HFFc6 (cell line): Measurements from ENCODE around the gene DICER1. TPM values are rescaled to one million over a fixed set of nuclear protein-coding genes. Genes with fewer than 3 reads are reported as not detected.

Source experiments
- DNase-seq: peaks from one replicate; pipeline ENCODE4 v3.0.0-alpha.2; 2018
- H3K27ac Mint-ChIP-seq: 2 replicates; pipeline ENCODE4 v1.8.0; 2020; ENCODE audit warnings: mild to moderate bottlenecking, mixed read lengths
- H3K27me3 Mint-ChIP-seq: 2 replicates; pipeline ENCODE4 v1.8.0; 2021; ENCODE audit warnings: mild to moderate bottlenecking, moderate library complexity, mixed read lengths; ENCODE audit not compliant: insufficient read depth
- H3K36me3 Mint-ChIP-seq: 2 replicates; pipeline ENCODE4 v1.8.0; 2021; ENCODE audit warnings: low read depth, mixed read lengths
- H3K4me1 Mint-ChIP-seq: 2 replicates; pipeline ENCODE4 v1.8.0; 2020; ENCODE audit warnings: low read depth, mixed read lengths
- H3K4me3 Mint-ChIP-seq: 2 replicates; pipeline ENCODE4 v1.8.0; 2020; ENCODE audit warnings: mild to moderate bottlenecking, moderate library complexity, mixed read lengths
- H3K9me3 Mint-ChIP-seq: 2 replicates; pipeline ENCODE4 v1.8.0; 2020; ENCODE audit warnings: mild to moderate bottlenecking, mixed read lengths
- CTCF ChIP-seq: fragments of 200-600 bp; sonication (generic); IDR thresholded peaks from 2 replicates; pipeline ENCODE4 v1.5.0; 2021; ENCODE audit warnings: antibody characterized with exemption, mild to moderate bottlenecking
- total RNA-seq, 6 experiments: library from RNA; stranded (reverse); fragmentation: NEBNext Ultra II Directional; extraction: Animal tissue kit (Norgen Biotek cat#: 25700); gene quantifications; 2 replicates in 1 of 6; 3 replicates in 5 of 6; pipeline ENCODE4 v1.2.3, GENCODE V29; 2021

DICER1 gene
- total RNA-seq, 6 experiments from 2014 or later, result 34.0 to 40.0 (median 37.6) TPM

- Mint-ChIP-seq H3K4me3 (no peak overlapping the region), H3K27me3 (peaks cover 22% of the 10 kb centered on the region), H3K9me3 (no peaks in the 10 kb centered on the region), H3K27ac (no peak overlapping the region), H3K4me1 (no peaks in the 10 kb centered on the region), H3K36me3 (no peaks in the 10 kb centered on the region)
- TF ChIP-seq CTCF, result no peak
- DNase-seq, result no peak
Measured at GRCh38 chr14:95068080-95068479, 89.2 kb downstream of the DICER1 start.

DNA sequence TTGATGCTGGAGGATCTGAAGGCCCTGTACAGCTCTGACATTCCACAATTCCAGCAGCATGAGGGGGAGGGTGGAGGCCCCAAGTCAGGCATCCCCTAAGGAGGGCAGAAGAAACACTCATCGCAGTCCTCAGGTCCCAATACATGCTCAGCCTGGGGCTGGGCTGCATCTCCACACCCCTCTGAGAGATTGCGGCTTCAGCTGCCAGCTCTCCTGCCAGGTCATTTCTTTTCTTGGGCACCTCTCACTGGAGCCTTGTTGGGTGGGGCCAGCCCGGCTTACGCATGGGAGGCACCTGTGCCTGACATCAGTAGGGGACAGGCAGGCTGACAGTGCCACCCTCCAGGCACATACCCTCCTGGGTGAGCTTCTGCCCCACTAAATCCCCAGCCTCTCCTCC, 89.8 kb downstream of the DICER1 start:
- no peak for DNase-seq
- Mint-ChIP-seq H3K4me1 (no peaks in the 10 kb centered on the region), H3K9me3 (no peaks in the 10 kb centered on the region), H3K4me3 (no peak overlapping the region), H3K27me3 (peaks cover 20% of the 10 kb centered on the region), H3K27ac (no peak overlapping the region), H3K36me3 (no peaks in the 10 kb centered on the region)
- TF ChIP-seq CTCF, result no peak

- TF ChIP-seq CTCF, result no peak
- no peaks in the 10 kb centered on the region for H3K9me3 Mint-ChIP-seq
- H3K4me3 Mint-ChIP-seq, result no peak overlapping the region
- peaks cover 14% of the 10 kb centered on the region for H3K27me3 Mint-ChIP-seq
- no peak for DNase-seq
- no peak overlapping the region for H3K27ac Mint-ChIP-seq
- no peaks in the 10 kb centered on the region for H3K4me1 Mint-ChIP-seq
- no peaks in the 10 kb centered on the region for H3K36me3 Mint-ChIP-seq
Measured at GRCh38 chr14:95066427-95066986, 90.8 kb downstream of the DICER1 start.

DNA sequence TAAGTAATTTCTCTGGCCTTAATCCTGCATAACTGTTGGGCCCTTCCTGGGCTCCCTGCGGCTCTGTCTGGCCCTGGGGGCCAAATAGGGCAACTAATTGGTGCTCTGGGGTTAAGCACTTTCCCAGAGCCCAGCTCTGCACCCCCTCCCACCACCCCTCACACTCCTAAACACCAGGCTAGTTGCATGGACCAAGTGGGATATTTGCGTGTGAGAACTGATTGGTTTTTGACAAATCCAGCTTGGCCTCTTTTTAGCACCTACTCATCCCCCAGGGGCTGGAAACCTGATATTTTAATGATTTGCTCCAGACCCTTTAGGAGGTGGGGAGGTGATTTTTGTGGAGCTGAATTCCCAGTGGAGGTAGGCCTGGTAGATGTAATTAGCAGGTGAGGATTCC, 91.9 kb downstream of the DICER1 start:
- peaks cover 7% of the 10 kb centered on the region for H3K27me3 Mint-ChIP-seq
- H3K27ac Mint-ChIP-seq, result no peak overlapping the region
- no peaks in the 10 kb centered on the region for H3K4me1 Mint-ChIP-seq
- DNase-seq, result no peak
- TF ChIP-seq CTCF, result no peak
- no peak overlapping the region for H3K4me3 Mint-ChIP-seq
- H3K9me3 Mint-ChIP-seq, result no peaks in the 10 kb centered on the region
- H3K36me3 Mint-ChIP-seq, result no peaks in the 10 kb centered on the region

DNA sequence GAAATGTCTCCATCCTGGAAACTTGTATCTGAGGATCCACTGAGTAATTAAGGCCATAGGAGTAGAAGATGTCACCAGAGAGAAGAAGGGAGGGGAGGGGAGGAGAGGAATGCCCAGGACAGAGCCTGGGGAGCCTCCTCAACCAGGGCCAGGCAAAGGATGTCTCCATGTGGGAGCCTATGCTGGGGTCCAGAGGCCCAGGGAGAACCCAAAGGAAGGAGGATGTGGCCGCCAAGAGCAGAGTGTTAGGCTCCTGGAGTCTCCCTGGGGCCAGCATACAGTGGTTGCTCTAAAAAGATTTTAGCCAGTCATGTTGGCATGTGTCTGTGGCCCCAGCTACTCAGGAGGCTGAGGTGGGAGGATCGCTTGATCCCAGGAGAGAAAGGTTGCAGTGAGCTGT, 92.6 kb downstream of the DICER1 start:
- Mint-ChIP-seq H3K27ac (no peak overlapping the region), H3K4me1 (no peaks in the 10 kb centered on the region), H3K4me3 (no peak overlapping the region), H3K27me3 (peaks cover 13% of the 10 kb centered on the region), H3K36me3 (no peaks in the 10 kb centered on the region), H3K9me3 (no peaks in the 10 kb centered on the region)
- no peak for TF ChIP-seq CTCF
- no peak for DNase-seq

DNA sequence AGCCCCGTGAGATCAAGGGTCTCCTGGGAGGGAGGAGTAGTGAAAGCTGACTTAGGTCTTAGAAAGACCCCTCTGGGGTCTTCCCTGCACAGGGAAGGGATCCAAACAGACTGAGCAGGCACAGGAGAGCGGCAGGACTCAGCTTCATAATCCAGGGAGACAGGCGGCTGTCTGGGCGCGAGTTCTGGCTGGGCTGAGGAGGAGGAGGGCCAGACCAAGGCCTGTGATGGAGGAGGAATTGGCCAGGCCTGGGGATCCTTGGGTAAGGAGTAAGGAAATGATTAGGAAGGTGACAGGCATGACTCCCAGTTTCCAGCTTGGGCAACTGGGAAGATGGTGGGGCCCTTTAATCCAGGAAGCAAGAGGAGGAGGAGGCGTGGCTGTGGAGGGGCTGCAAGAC, 93.1 kb downstream of the DICER1 start:
- no peaks in the 10 kb centered on the region for H3K9me3 Mint-ChIP-seq
- H3K36me3 Mint-ChIP-seq, result no peaks in the 10 kb centered on the region
- no peak for TF ChIP-seq CTCF
- no peak for DNase-seq
- H3K4me1 Mint-ChIP-seq, result no peaks in the 10 kb centered on the region
- no peak overlapping the region for H3K27ac Mint-ChIP-seq
- no peak overlapping the region for H3K4me3 Mint-ChIP-seq
- H3K27me3 Mint-ChIP-seq, result peaks cover 13% of the 10 kb centered on the region
